SK-N-SH (cell line): ENCODE results near the gene FAM83F. TPM values are rescaled to one million over a fixed set of nuclear protein-coding genes. Genes with fewer than 3 reads are reported as not detected.
"Not testable (repeated sequence)": the region's sequence is repeated elsewhere in the genome, so short reads cannot be mapped to it uniquely, and the experiment has no call there.

Experiments used
- CTCF ChIA-PET: fragments of 300-600, 350-600 bp; formaldehyde crosslinking; extraction: SDS; loops from one replicate; lab custom pipeline; 2021; lab: Yijun Ruan, JAX
- POLR2A ChIA-PET: fragments of 350-600 bp; sonication (Branson Sonifier 250); formaldehyde crosslinking; extraction: SDS; loops from one replicate; lab custom pipeline; 2020; ENCODE audit warnings: antibody characterized with exemption, inconsistent platforms; lab: Yijun Ruan, JAX
- DNase-seq: peaks from one replicate; pipeline ENCODE4 v3.0.0; 2012
- H2AFZ ChIP-seq: fragments of 200-600 bp; sonication (generic); 2 replicates; pipeline ENCODE4 v1.8.1; 2016; ENCODE audit warnings: antibody characterized with exemption, mild to moderate bottlenecking, low read depth
- H3F3A ChIP-seq: fragments of 200-600 bp; sonication (generic); replicated peaks from 2 replicates; pipeline ENCODE3; 2016; ENCODE audit warnings: antibody characterized with exemption, mild to moderate bottlenecking; ENCODE audit not compliant: insufficient read depth
- H3K27ac ChIP-seq, 2 experiments: fragments of 200-500 bp in 1 of 2; fragments of 200-600 bp in 1 of 2; sonication (Bioruptor generic) in 1 of 2; sonication (generic), shearing (Covaris generic) in 1 of 2; 2 replicates each; pipeline versions ENCODE4 v1.5.1 to v1.6.1; 2014 to 2016; ENCODE audit warnings: low read depth in 2 of 2, inconsistent platforms in 1 of 2, low read length in 1 of 2, mild to moderate bottlenecking in 1 of 2, mixed read lengths in 1 of 2
- H3K27me3 ChIP-seq: fragments of 200-600 bp; sonication (generic), shearing (Covaris generic); 2 replicates; pipeline ENCODE4 v1.6.1; 2016; ENCODE audit warnings: mixed run types; ENCODE audit not compliant: insufficient read depth
- H3K36me3 ChIP-seq, 2 experiments: fragments of 200-500 bp in 1 of 2; fragments of 200-600 bp in 1 of 2; sonication (Bioruptor generic) in 1 of 2; sonication (generic) in 1 of 2; replicated peaks in 1 of 2; 2 replicates each; pipeline versions ENCODE3 to v1.5.1; 2014 to 2016; ENCODE audit warnings: low read length in 1 of 2, mild to moderate bottlenecking in 1 of 2; ENCODE audit not compliant: insufficient read depth in 2 of 2, control insufficient read depth in 1 of 2
- H3K4me1 ChIP-seq, 2 experiments: fragments of 200-500 bp in 1 of 2; fragments of 200-600 bp in 1 of 2; sonication (Bioruptor generic) in 1 of 2; sonication (generic), shearing (Covaris generic) in 1 of 2; 2 replicates each; pipeline versions ENCODE4 v1.5.1 to v1.6.1; 2014 to 2016; ENCODE audit warnings: low read depth in 1 of 2, low read length in 1 of 2, mixed run types in 1 of 2; ENCODE audit not compliant: insufficient read depth in 2 of 2, control insufficient read depth in 1 of 2
- H3K4me2 ChIP-seq: fragments of 200-600 bp; sonication (generic), shearing (Covaris generic); 2 replicates; pipeline ENCODE4 v1.6.1; 2017; ENCODE audit warnings: mixed run types
- H3K4me3 ChIP-seq, 2 experiments: fragments of 200-500 bp in 1 of 2; fragments of 200-600 bp in 1 of 2; sonication (Bioruptor generic) in 1 of 2; sonication (generic), shearing (Covaris generic) in 1 of 2; 2 replicates each; pipeline versions ENCODE4 v1.5.1 to v1.8.1; 2014 to 2016; ENCODE audit warnings: low read depth in 2 of 2, inconsistent platforms in 1 of 2, low read length in 1 of 2, mild to moderate bottlenecking in 1 of 2, mixed read lengths in 1 of 2, moderate library complexity in 1 of 2
- H3K79me2 ChIP-seq: fragments of 200-600 bp; sonication (generic); 2 replicates; pipeline ENCODE4 v1.8.1; 2017; ENCODE audit warnings: mild to moderate bottlenecking; ENCODE audit not compliant: insufficient read depth
- H3K9ac ChIP-seq: fragments of 200-600 bp; sonication (generic); 2 replicates; pipeline ENCODE4 v1.6.1; 2017; ENCODE audit warnings: mixed run types
- H3K9me2 ChIP-seq: fragments of 200-600 bp; sonication (generic); 2 replicates; pipeline ENCODE4 v1.6.1; 2017; ENCODE audit warnings: mixed run types
- H3K9me3 ChIP-seq: fragments of 200-600 bp; sonication (generic); 2 replicates; pipeline ENCODE4 v1.6.1; 2017; ENCODE audit warnings: mixed run types, mild to moderate bottlenecking, moderate library complexity
- H4K20me1 ChIP-seq: fragments of 200-600 bp; sonication (generic); 2 replicates; pipeline ENCODE4 v1.6.1; 2017; ENCODE audit warnings: mild to moderate bottlenecking, mixed run types; ENCODE audit not compliant: insufficient read depth
- ELF1 ChIP-seq: IDR thresholded peaks from 2 replicates; pipeline ENCODE4 v1.4.0; 2012
- EZH2phosphoT487 ChIP-seq: fragments of 200-600 bp; sonication (generic); IDR thresholded peaks from 2 replicates; pipeline ENCODE4 v1.6.1; 2017; ENCODE audit warnings: low read depth, mixed run types, mild to moderate bottlenecking, antibody characterized with exemption, moderate library complexity, borderline replicate concordance
- FOSL2 ChIP-seq: IDR thresholded peaks from 2 replicates; pipeline ENCODE4 v1.4.0; 2012; ENCODE audit warnings: low read depth, mild to moderate bottlenecking, moderate library complexity, borderline replicate concordance
- GATA2 ChIP-seq: sonication (generic); formaldehyde crosslinking; IDR thresholded peaks from 2 replicates; pipeline ENCODE4 v1.5.0; 2020; ENCODE audit warnings: mild to moderate bottlenecking, missing genetic modification reagents
- MXI1 ChIP-seq: IDR thresholded peaks from 2 replicates; pipeline ENCODE4 v1.6.1; 2012; ENCODE audit warnings: mild to moderate bottlenecking, low read depth, low read length, improper control_type of control experiment
- POLR2AphosphoS5 ChIP-seq: IDR thresholded peaks from 2 replicates; pipeline ENCODE4 v1.6.1; 2012; ENCODE audit warnings: low read depth, low read length
- RAD21 ChIP-seq: IDR thresholded peaks from 2 replicates; pipeline ENCODE4 v1.6.1; 2012; ENCODE audit warnings: mild to moderate bottlenecking, low read length
- RCOR1 ChIP-seq: fragments of 150-350 bp; IDR thresholded peaks from 2 replicates; pipeline ENCODE4 v1.6.1; 2017; ENCODE audit warnings: antibody characterized with exemption, low read length
- RXRA ChIP-seq: IDR thresholded peaks from 2 replicates; pipeline ENCODE4 v1.4.0; 2012; ENCODE audit warnings: low read depth, mild to moderate bottlenecking, borderline replicate concordance
- SMC3 ChIP-seq: IDR thresholded peaks from 2 replicates; pipeline ENCODE4 v1.6.1; 2012; ENCODE audit warnings: low read depth, low read length, improper control_type of control experiment
- YY1 ChIP-seq: IDR thresholded peaks from 2 replicates; pipeline ENCODE4 v1.4.0; 2012; ENCODE audit warnings: low read depth, mild to moderate bottlenecking
- WGBS: methylation state at CpG from one replicate; pipeline ENCODE4 v1.1.6; 2017; ENCODE audit warnings: low lambda C conversion rate; 5-methylcytosine and 5-hydroxymethylcytosine counted together
- polyA plus RNA-seq, 3 experiments: library from polyadenylated mRNA; depleted of rRNA; stranded (reverse); fragments of >200 nt; gene quantifications; 2 replicates each; pipeline ENCODE4 v1.2.3, GENCODE V29; 2012
- TF ChIP-seq, protein P1 (sequence below): IDR thresholded peaks from 2 replicates; pipeline ENCODE4 v1.4.0; 2012; ENCODE audit warnings: low read depth
- TF ChIP-seq, protein P2 (sequence below): fragments of 150-350 bp; IDR thresholded peaks from 2 replicates; pipeline ENCODE4 v1.6.1; 2017; ENCODE audit warnings: antibody characterized with exemption, low read length, low read depth, borderline replicate concordance
- TF ChIP-seq, protein P3 (sequence below): fragments of 200-600 bp; sonication (generic); IDR thresholded peaks from 2 replicates; pipeline ENCODE4 v1.6.1; 2017; ENCODE audit warnings: antibody characterized with exemption, mild to moderate bottlenecking, moderate library complexity

The FAM83F gene
- polyA plus RNA-seq, 1 of the 3 experiments (the other 2 are of a cell fraction), result not detected

DNA sequence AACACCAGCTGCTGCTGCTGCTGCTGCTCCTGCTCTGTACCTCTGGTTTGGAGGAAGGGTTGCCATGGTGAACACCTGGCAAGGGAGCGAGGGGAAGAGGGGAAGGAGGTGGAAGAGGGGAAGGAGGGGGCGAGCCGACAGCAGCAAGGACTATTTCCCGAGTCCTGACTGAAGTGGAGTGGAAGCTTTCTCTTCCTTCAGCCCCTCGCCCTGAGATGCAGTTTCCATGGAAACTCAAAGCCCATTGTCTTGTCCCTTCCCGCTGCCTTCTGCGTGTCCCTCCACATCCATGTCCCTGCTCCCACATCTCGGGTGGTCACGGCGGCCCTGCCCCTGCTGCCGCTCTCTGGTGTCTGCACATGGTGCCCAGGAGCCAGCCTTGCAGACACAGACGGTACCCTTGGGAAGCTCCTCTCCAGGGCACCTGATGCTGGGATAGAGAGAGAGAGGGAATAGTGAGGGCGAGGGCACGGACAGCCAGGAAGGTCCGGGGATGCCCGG, 28.6 kb downstream of the FAM83F start:
- Histone ChIP-seq H3K27ac (no peak overlapping the region), H3F3A (no peaks in the 10 kb centered on the region), H3K9ac (no peak overlapping the region), H3K27me3 (no peaks in the 10 kb centered on the region), H3K36me3 (no peaks in the 10 kb centered on the region), H3K9me3 (no peaks in the 10 kb centered on the region), H3K9me2 (no peaks in the 10 kb centered on the region), H3K4me1 (peaks cover 0 to 6% of the 10 kb centered on the region in 2 experiments; a peak in 1 of 4 replicates), H3K4me3 (no peak overlapping the region), H4K20me1 (no peaks in the 10 kb centered on the region), H3K79me2 (no peaks in the 10 kb centered on the region), H3K4me2 (no peak overlapping the region), H2AFZ (no peak overlapping the region)
- 79% methylated on average over 14 of the region's 16 CpGs for WGBS
- POLR2A ChIA-PET, result no interaction called here
- no peak for DNase-seq
- TF ChIP-seq, protein P1, sequence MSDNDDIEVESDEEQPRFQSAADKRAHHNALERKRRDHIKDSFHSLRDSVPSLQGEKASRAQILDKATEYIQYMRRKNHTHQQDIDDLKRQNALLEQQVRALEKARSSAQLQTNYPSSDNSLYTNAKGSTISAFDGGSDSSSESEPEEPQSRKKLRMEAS, result no peak
- TF ChIP-seq RCOR1 (no peak), EZH2phosphoT487 (no peak), MXI1 (no peak), SMC3 (no peak), YY1 (no peak), POLR2AphosphoS5 (no peak), ELF1 (no peak), FOSL2 (no peak), RXRA (no peak)
- TF ChIP-seq, protein P2, sequence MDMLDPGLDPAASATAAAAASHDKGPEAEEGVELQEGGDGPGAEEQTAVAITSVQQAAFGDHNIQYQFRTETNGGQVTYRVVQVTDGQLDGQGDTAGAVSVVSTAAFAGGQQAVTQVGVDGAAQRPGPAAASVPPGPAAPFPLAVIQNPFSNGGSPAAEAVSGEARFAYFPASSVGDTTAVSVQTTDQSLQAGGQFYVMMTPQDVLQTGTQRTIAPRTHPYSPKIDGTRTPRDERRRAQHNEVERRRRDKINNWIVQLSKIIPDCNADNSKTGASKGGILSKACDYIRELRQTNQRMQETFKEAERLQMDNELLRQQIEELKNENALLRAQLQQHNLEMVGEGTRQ, result no peak
- CTCF ChIA-PET, result interaction anchor here (0.5 to 3.4 kb wide), 11 partner anchors 12 to 494 kb away, joined by 3 to 39 read pairs (median 6); no protein-coding TSS in a partner anchor

DNA sequence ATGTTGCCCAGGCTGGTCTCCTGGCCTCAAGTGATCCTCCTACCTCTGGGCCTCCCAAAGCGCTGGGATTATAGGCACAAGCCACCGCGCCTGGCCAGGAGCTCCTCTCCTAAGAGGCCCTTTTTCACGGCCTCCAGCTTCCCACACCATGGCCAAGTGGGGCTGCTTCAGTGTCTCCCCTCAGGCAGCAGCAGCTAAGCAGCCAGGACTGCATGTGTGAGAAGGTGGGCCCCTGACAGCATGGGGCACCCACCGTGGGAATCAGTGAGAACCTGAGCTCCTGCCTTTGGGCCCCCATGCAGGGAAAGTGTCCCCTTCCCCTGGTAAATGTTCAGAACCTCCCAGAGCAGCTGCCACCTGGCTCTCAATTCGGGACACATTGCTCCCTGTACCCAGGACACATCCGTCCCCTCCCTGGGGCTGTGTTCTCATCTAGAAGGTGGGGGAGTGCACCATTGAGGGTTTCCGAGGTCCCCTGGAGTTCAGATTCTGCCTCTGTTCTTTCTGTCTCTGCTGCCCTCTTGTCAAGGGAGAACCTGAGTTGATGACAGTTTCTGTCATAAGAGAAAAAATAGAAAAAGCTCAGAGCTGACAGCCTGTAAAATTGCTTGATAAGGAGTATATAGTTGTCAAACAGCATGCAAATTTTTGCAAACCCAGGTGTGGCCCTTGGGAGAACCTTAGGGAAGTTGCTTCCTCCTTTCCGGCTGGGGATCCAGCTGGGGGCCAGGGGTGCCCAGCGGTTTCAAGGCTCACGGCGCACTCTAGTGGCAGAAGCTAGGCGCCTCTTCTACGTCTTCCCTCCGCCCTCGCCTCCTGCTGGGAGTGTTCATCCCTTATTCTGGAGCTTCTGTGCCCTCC, 29.7 kb downstream of the FAM83F start:
- H3K9ac ChIP-seq, result no peak overlapping the region
- no peaks in the 10 kb centered on the region for H4K20me1 ChIP-seq
- DNase-seq, result peak; percentile 85
- no peaks in the 10 kb centered on the region for H3K9me3 ChIP-seq
- H3K27ac ChIP-seq, result no peak overlapping the region
- TF ChIP-seq GATA2 (CRISPR knock-in tag) (no peak), RAD21 (peak; percentile 84), SMC3 (peak; percentile 83)
- TF ChIP-seq, protein P3, sequence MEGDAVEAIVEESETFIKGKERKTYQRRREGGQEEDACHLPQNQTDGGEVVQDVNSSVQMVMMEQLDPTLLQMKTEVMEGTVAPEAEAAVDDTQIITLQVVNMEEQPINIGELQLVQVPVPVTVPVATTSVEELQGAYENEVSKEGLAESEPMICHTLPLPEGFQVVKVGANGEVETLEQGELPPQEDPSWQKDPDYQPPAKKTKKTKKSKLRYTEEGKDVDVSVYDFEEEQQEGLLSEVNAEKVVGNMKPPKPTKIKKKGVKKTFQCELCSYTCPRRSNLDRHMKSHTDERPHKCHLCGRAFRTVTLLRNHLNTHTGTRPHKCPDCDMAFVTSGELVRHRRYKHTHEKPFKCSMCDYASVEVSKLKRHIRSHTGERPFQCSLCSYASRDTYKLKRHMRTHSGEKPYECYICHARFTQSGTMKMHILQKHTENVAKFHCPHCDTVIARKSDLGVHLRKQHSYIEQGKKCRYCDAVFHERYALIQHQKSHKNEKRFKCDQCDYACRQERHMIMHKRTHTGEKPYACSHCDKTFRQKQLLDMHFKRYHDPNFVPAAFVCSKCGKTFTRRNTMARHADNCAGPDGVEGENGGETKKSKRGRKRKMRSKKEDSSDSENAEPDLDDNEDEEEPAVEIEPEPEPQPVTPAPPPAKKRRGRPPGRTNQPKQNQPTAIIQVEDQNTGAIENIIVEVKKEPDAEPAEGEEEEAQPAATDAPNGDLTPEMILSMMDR, result peak; percentile 72
- TF ChIP-seq, all 33 proteins: peak for 3
- no peaks in the 10 kb centered on the region for H3K36me3 ChIP-seq
- H3K4me1 ChIP-seq, result peaks cover 0 to 11% of the 10 kb centered on the region in 2 experiments; a peak in 1 of 4 replicates
- no peaks in the 10 kb centered on the region for H3K79me2 ChIP-seq
- ChIA-PET CTCF (interaction anchor here (0.6 to 3.4 kb wide), 46 partner anchors 8 to 502 kb away, joined by 3 to 39 read pairs (median 4); no protein-coding TSS in a partner anchor), POLR2A (no interaction called here)
- no peaks in the 10 kb centered on the region for H3K9me2 ChIP-seq
- H3K4me3 ChIP-seq, result peak overlapping the region in 1 of 2 experiments; percentile 37; a peak in 1 of 4 replicates
- no peak overlapping the region for H3K4me2 ChIP-seq
- H3K27me3 ChIP-seq, result no peaks in the 10 kb centered on the region
- WGBS, result 0% methylated on average over 5 of the region's 16 CpGs
- no peak overlapping the region for H2AFZ ChIP-seq
- no peaks in the 10 kb centered on the region for H3F3A ChIP-seq

DNA sequence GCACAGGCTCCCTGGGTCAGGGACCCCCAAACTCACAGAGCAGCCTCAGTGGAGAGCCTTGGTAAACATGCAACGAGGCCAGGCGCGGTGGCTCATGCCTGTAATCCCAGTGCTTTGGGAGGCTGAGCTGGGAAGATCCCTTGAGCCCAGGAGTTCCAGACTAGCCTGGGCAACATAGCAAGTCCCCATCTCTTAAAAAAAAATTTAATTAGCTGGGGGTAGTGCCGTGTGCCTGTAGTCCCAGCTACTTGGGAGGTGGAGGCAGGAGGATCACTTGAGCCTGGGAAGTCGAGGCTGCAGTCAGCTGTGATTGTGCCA, 30.3 kb downstream of the FAM83F start:
- WGBS, result 27% methylated on average over 2 of the region's 5 CpGs
- H3K9me2 ChIP-seq, H3K9me3 ChIP-seq, DNase-seq, POLR2A ChIA-PET, H4K20me1 ChIP-seq, H3F3A ChIP-seq, H2AFZ ChIP-seq, H3K27me3 ChIP-seq, H3K79me2 ChIP-seq, H3K4me2 ChIP-seq, H3K36me3 ChIP-seq, H3K9ac ChIP-seq, H3K27ac ChIP-seq: not testable (repeated sequence)
- CTCF ChIA-PET, result interaction anchor here (0.6 to 3.4 kb wide), 42 partner anchors 8 to 502 kb away, joined by 3 to 39 read pairs (median 4); no protein-coding TSS in a partner anchor
- peak overlapping the region in 1 of 2 experiments; percentile 37; a peak in 1 of 4 replicates for H3K4me3 ChIP-seq
- peaks cover 0 to 11% of the 10 kb centered on the region in 2 experiments; a peak in 1 of 4 replicates for H3K4me1 ChIP-seq
